OCI-LY1 (cell line): ENCODE data around the gene COX10.

ENCODE experiments used
- CTCF ChIP-seq: fragments of 200-600 bp; sonication (generic), shearing (Covaris generic); IDR thresholded peaks from 2 replicates; pipeline ENCODE4 v1.5.1; 2017; ENCODE audit warnings: mild to moderate bottlenecking, antibody characterized with exemption, low read length, moderate library complexity, mixed read lengths
- EZH2 ChIP-seq: fragments of 200-600 bp; sonication (generic), shearing (Covaris generic); IDR thresholded peaks from 2 replicates; pipeline ENCODE4 v1.8.0; 2017; ENCODE audit warnings: borderline replicate concordance, mixed run types, mild to moderate bottlenecking, antibody characterized with exemption, low read length, moderate library complexity, mixed read lengths

DNA sequence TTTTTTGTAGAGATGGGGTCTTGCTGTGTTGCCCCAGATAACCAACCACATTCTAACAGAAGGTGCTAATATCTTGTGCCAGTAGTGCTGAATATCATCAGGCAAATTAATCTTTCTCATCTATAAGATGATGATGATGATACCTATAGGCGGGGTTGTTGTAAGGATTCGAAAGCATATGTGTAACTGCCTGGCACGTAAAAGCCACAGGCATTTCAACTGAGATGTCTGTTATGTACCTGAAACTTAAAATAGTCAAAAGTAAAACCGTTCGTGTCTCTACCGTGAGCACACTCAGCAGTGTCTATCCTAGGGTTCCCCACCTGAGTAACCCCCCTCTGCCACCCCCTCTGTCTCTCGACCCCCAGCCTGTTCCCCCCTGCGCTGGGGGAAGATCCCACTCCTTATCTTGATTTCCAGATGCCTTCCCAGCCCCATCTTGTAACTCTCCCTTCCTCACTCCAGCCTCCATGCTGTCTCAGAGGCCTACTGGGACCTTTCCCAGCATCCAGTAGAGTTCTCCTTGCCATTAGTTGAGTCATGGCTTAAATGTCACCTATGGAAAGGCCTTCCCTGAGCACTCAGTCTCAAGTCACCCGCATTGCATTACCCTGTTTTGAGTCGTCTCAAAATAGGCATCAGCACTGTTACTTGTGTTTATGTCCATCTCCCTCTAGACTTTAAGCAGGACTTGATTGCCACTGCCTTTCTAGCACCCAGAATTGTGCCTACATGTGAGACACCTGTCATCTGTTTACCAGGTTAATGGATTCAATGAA, 133.3 kb downstream of the COX10 start:
- TF ChIP-seq EZH2, result no peak
- TF ChIP-seq CTCF, result no peak
